HG02642 (cell line): ENCODE data around the gene ARMH4.

ENCODE experiments used
- ATAC-seq: cut with Tn5 transposase; IDR thresholded peaks from one replicate; pipeline ENCODE4 v1.9.1; 2021; ENCODE audit warnings: mild to moderate bottlenecking; ENCODE audit not compliant: unreplicated experiment, poor library complexity

ARMH4 gene

GRCh38 chr14:58060898-58061297 lies 91.1 kb downstream of the ARMH4 start:
- ATAC-seq = no peak

DNA sequence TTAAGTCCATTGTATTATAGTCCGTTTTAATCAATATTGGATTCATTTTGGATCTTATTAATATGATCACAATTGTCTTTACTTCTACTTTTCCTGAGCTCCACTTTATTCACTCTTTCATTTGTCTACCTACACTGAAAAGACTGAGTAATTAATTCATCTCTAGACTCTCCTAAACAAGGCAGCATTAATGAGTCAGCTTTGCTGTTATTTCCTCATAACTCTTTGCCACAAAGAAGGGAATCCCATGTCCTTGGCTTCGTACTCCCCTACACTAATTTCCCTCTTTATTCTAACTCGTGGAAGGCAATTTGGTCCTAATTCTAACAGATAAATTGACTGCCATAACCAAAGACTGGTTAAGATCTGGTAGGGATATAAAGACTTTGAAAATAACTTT lies 91.9 kb downstream of the ARMH4 start:
- no peak for ATAC-seq

GRCh38 chr14:58059126-58059525 lies 92.9 kb downstream of the ARMH4 start:
- ATAC-seq = no peak

GRCh38 chr14:58055497-58056010 lies 96.5 kb downstream of the ARMH4 start:
- no peak for ATAC-seq

- no peak for ATAC-seq
These were observed 97.9 kb downstream of the ARMH4 start for GRCh38 chr14:58054100-58054499.

- ATAC-seq = no peak
These were observed 103.8 kb downstream of the ARMH4 start for GRCh38 chr14:58048219-58048618.

- no peak for ATAC-seq
These were observed 124.1 kb downstream of the ARMH4 start for GRCh38 chr14:58027904-58028303.

DNA sequence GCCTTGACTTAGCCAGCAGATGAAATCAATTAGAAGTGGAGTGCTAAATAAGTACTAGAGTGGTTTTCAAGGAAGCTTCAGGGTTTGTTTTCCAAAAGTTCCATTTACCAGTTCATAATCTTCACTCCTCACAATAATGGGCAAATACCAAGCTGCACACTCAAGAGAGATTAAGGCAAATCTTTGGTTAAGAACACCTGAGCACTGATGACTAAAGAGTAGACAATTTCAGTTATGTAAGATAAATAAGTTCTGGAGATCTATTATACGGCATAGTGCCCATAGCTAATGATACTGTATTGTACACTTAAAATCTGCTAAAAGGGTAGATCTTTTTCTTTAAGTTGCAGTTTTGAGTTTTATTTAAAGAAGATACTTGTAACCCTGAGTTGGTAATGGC lies 125.0 kb downstream of the ARMH4 start:
- no peak for ATAC-seq

- no peak for ATAC-seq
These were observed 125.8 kb downstream of the ARMH4 start for GRCh38 chr14:58026219-58026618.

DNA sequence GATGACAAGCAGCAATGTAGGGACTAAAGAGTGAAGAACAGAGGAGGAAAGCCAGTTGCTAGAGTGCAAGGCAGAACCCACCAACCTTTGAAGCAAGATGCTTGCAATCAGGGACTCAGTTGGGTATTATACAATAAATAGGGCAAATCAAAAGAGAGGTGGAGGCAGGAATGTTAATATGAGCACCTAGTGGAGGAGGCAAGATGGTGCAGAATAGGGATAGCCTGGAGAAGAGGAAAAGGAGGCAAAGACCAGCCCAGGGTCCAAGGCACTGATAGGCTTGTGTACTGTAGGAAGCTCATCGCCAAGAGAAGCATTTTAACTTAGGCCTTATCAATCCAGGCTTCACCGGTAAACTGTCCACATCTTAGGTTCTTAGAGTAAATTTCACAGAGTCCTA lies 137.2 kb downstream of the ARMH4 start:
- ATAC-seq = no peak

- no peak for ATAC-seq
These were observed 149.4 kb downstream of the ARMH4 start for GRCh38 chr14:58002618-58003017.

DNA sequence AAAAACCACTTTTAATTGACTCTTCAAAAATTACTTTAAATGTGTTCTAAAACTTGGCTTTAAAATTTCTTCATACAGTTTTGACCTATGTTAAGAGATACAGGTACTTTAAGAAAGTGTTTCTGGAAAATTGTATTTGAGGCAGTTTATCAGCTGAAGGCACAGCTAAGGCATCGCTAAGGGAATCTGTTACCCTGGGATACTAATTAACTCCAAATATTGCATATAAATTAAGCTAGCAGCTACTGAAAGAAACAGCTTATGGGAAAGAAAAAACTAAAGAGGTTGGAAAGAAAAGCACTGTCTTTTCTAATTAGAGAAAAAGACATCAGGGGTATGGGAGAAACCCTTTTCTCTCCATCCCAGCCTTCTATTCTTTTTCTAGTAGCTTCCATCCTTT lies 152.0 kb downstream of the ARMH4 start:
- ATAC-seq = no peak

- ATAC-seq = no peak
These were observed 152.5 kb downstream of the ARMH4 start for GRCh38 chr14:57999471-57999870.

DNA sequence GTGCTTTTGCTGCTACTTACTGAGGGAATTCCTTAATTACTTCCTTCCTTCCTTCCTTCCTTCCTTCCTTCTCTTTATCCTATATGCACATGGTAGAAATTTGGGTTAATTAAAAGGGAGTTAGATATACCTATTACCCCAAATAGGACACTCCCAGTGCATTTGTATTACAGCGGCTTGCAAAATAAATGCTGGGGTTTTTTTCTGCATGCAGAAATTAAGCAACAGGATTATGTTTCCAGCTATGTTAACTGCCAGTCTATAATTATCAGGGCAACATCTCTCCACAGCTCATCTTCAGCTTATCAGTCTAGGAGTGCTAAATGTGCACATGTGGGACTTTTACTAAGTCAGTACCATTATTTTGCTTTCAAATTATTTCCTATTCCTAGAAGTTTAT lies 153.2 kb downstream of the ARMH4 start:
- no peak for ATAC-seq

DNA sequence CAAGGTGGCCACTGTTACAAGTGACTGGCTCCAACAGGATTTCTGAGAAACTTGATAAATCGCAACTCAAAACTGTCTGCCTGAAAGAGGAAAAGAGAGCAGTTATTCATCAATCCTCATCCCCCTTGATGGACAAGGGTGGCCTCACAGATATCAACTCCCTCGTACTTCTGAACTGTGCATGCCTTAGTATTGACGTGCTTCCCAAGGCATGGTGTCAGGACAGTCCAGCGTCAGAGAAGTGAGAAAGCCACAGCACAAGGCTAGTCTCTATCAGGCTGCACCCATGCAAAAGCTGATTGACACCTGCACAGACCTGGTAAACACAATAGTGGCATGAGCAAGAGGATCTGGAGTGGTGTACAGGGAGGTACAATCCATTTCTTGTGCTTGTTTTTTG lies 160.7 kb downstream of the ARMH4 start:
- ATAC-seq = no peak

DNA sequence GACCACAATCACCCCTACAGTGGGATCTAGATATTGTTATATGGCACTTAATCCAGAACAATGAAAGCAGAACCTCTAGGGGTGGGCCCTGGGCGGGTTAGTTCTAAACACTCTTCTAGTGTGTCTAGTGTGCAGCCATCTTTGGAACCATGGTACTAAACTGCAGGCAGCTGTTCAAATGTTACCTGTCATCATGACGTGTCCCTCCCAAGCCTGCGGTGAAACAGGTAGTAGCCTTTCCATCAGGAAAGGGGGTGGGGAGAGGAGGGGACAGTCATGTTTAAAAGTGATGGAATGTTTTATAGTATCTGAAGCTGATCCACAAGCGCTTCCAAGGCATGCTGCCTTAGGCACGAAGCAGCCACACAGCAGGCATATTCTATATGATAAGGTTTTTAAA lies 163.6 kb downstream of the ARMH4 start:
- no peak for ATAC-seq

GRCh38 chr14:57987596-57988300 lies 164.3 kb downstream of the ARMH4 start:
- no peak for ATAC-seq

- ATAC-seq = no peak
These were observed 165.0 kb downstream of the ARMH4 start for GRCh38 chr14:57987051-57987450.

GRCh38 chr14:57982804-57983634 lies 169.0 kb downstream of the ARMH4 start:
- no peak for ATAC-seq

- ATAC-seq = no peak
These were observed 170.0 kb downstream of the ARMH4 start for GRCh38 chr14:57981817-57982560.
